B cell (primary cell): ENCODE data around the gene LRRC49. TPM values are rescaled to one million over a fixed set of nuclear protein-coding genes. Genes with fewer than 3 reads are reported as not detected.

Experiments used
- ATAC-seq: fragments of 200-7000 bp; cut with Tn5 transposase; one replicate; pipeline ENCODE4 v1.10.0; 2021; ENCODE audit warnings: low read depth, mild to moderate bottlenecking, moderate number of reproducible peaks, moderate library complexity
- CTCF ChIA-PET: fragments of 350-600 bp; sonication (Branson Sonifier 250); formaldehyde crosslinking; loops from one replicate; lab custom pipeline; 2021; ENCODE audit warnings: antibody characterized with exemption, inconsistent platforms; lab: Charles Lee
- POLR2A ChIA-PET: fragments of 350-600 bp; sonication (Branson Sonifier 250); formaldehyde crosslinking; loops from one replicate; lab custom pipeline; 2021; ENCODE audit warnings: antibody characterized with exemption; lab: Charles Lee
- DNase-seq: peaks from one replicate; pipeline ENCODE4 v3.0.0; 2013
- H2AFZ ChIP-seq: 2 replicates; pipeline ENCODE4 v1.6.1; 2012; ENCODE audit warnings: mild to moderate bottlenecking, low read depth, low read length; ENCODE audit not compliant: insufficient read depth, poor library complexity, severe bottlenecking
- H3K27ac ChIP-seq, 2 donors: 1 replicate in 1 of 2; 2 replicates in 1 of 2; pipeline ENCODE4 v1.5.1; 2012 to 2013; ENCODE audit warnings: low read length in 2 of 2, mild to moderate bottlenecking in 2 of 2, moderate library complexity in 1 of 2
- H3K27me3 ChIP-seq, 4 experiments: fragments of 200-600 bp in 1 of 4; sonication (generic) in 1 of 4; replicated peaks in 1 of 4; 1 replicate in 2 of 4; 2 replicates in 2 of 4; pipeline versions ENCODE4 v1.6.1 to v1.7.0; 2013 to 2016; ENCODE audit warnings: low read length in 3 of 4, mild to moderate bottlenecking in 2 of 4, mixed read lengths in 1 of 4, moderate library complexity in 1 of 4; ENCODE audit not compliant: insufficient read depth in 4 of 4, control insufficient read depth in 3 of 4; ENCODE audit errors: control extremely low read depth in 1 of 4
- H3K36me3 ChIP-seq, 2 experiments: replicated peaks in 1 of 2; 1 replicate in 1 of 2; 2 replicates in 1 of 2; pipeline versions ENCODE4 v1.6.1 to v1.7.1; 2013; ENCODE audit warnings: low read length in 1 of 2; ENCODE audit not compliant: insufficient read depth in 2 of 2, control insufficient read depth in 1 of 2; ENCODE audit errors: control extremely low read depth in 1 of 2, extremely low read depth in 1 of 2
- H3K4me1 ChIP-seq, 2 donors: fragments of 200-600 bp in 1 of 2; sonication (generic) in 1 of 2; 1 replicate in 1 of 2; 2 replicates in 1 of 2; pipeline versions ENCODE4 v1.5.1 to v1.6.1; 2013 to 2017; ENCODE audit warnings: low read length in 2 of 2; ENCODE audit not compliant: control insufficient read depth in 2 of 2, insufficient read depth in 2 of 2
- H3K4me2 ChIP-seq: replicated peaks from 2 replicates; pipeline ENCODE3; 2012; ENCODE audit warnings: mild to moderate bottlenecking, low read depth, low read length; ENCODE audit not compliant: poor library complexity, severe bottlenecking
- H3K4me3 ChIP-seq, 5 experiments: fragments of 200-600 bp in 1 of 5; sonication (generic) in 1 of 5; 1 replicate in 3 of 5; 2 replicates in 2 of 5; pipeline versions ENCODE4 v1.5.1 to v1.7.0; 2011 to 2016; ENCODE audit warnings: low read length in 4 of 5, mild to moderate bottlenecking in 4 of 5, low read depth in 2 of 5, control low read depth in 1 of 5, moderate library complexity in 1 of 5; ENCODE audit not compliant: insufficient read depth in 1 of 5; ENCODE audit errors: control extremely low read depth in 1 of 5, extremely low read depth in 1 of 5
- H3K79me2 ChIP-seq: fragments of 200-600 bp; sonication (generic); one replicate; pipeline ENCODE4 v1.6.0; 2016; ENCODE audit warnings: low read length; ENCODE audit not compliant: control insufficient read depth, insufficient read depth
- H3K9ac ChIP-seq: fragments of 200-600 bp; sonication (generic); 2 replicates; pipeline ENCODE4 v1.6.1; 2017; ENCODE audit warnings: mild to moderate bottlenecking, low read length, moderate library complexity
- H3K9me3 ChIP-seq, 3 donors: one replicate each; pipeline versions ENCODE4 v1.6.1 to v1.7.1; 2013; ENCODE audit warnings: low read length in 2 of 3; ENCODE audit not compliant: control insufficient read depth in 2 of 3, insufficient read depth in 1 of 3; ENCODE audit errors: control extremely low read depth in 1 of 3
- H4K20me1 ChIP-seq: 2 replicates; pipeline ENCODE4 v1.6.0; 2012; ENCODE audit warnings: mild to moderate bottlenecking, low read length; ENCODE audit not compliant: insufficient read depth, control insufficient read depth, poor library complexity, severe bottlenecking
- H3K27ac Mint-ChIP-seq: one replicate; pipeline ENCODE4 v1.8.0; 2021; ENCODE audit warnings: mixed read lengths
- H3K27me3 Mint-ChIP-seq: one replicate; pipeline ENCODE4 v1.8.0; 2021; ENCODE audit warnings: mixed read lengths
- H3K4me1 Mint-ChIP-seq: one replicate; pipeline ENCODE4 v1.8.0; 2021; ENCODE audit warnings: mixed read lengths
- H3K4me3 Mint-ChIP-seq: one replicate; pipeline ENCODE4 v1.8.0; 2021; ENCODE audit warnings: mixed read lengths
- H3K9me3 Mint-ChIP-seq: one replicate; pipeline ENCODE4 v1.8.0; 2022; ENCODE audit warnings: mixed read lengths; ENCODE audit not compliant: insufficient read depth
- CTCF ChIP-seq: fragments of 200-600 bp; IDR thresholded peaks from one replicate; pipeline ENCODE4 v1.8.0; 2022; ENCODE audit warnings: antibody characterized with exemption, mild to moderate bottlenecking
- EZH2 ChIP-seq: IDR thresholded peaks from 2 replicates; pipeline ENCODE4 v1.6.1; 2012; ENCODE audit warnings: borderline replicate concordance, low read depth, mild to moderate bottlenecking, moderate library complexity, low read length; ENCODE audit not compliant: insufficient read depth, poor library complexity, severe bottlenecking
- WGBS: methylation state at CpG from one replicate; pipeline ENCODE4 v1.1.5; 2013; ENCODE audit warnings: missing lambda C conversion rate; ENCODE audit not compliant: insufficient coverage; 5-methylcytosine and 5-hydroxymethylcytosine counted together
- intact Hi-C: fragments of 100-400 bp; cut with micrococcal nuclease; formaldehyde crosslinking; loops from one replicate; pipeline ENCODE4 v1.10.0; 2022
- polyA minus RNA-seq: library from RNA; depleted of rRNA, polyadenylated mRNA; stranded (reverse); fragments of >200 nt; gene quantifications from 2 replicates; pipeline ENCODE4 v1.2.3, GENCODE V29; 2012
- polyA plus RNA-seq: library from polyadenylated mRNA; depleted of rRNA; stranded (reverse); fragments of >200 nt; gene quantifications from 2 replicates; pipeline ENCODE4 v1.2.3, GENCODE V29; 2012
- total RNA-seq, 2 donors: library from RNA; stranded (reverse); fragments of 120-200 nt in 1 of 2; gene quantifications; 1 replicate in 1 of 2; 2 replicates in 1 of 2; pipeline versions ENCODE4 v1.2.3 to v1.2.4, GENCODE V29; 2013 to 2022

The LRRC49 gene
- total RNA-seq, result 0.49 and 1.4 TPM in 2 replicates
- 0.44 TPM for total RNA-seq (2013)
- polyA plus RNA-seq, result 0.22 TPM in 1 of 2 replicates, not detected in the other
- polyA minus RNA-seq, result not detected in 2 replicates

- intact Hi-C loops, result loop anchor here (10.0 kb wide), 1 partner anchor 607 kb away; no protein-coding TSS in a partner anchor
- H3K27me3 ChIP-seq, result peaks cover 0 to 14% (median 8%) of the 10 kb centered on the region in 4 experiments
- H4K20me1 ChIP-seq, result no peaks in the 10 kb centered on the region
- H3K9ac ChIP-seq, result peak within 1 kb of the TSS; percentile 68
- peaks cover 17 to 19% of the 10 kb centered on the region in 2 donors for H3K4me1 ChIP-seq
- peak within 1 kb of the TSS; percentile 61 to 90 (median 67) for H3K4me3 ChIP-seq
- POLR2A ChIA-PET, result interaction anchor here (1.0 kb wide), 1 partner anchor 1438 kb away, joined by 4 read pairs; no protein-coding TSS in a partner anchor
- WGBS, result 3% methylated on average over 52 of the region's 61 CpGs
- H2AFZ ChIP-seq, result peak within 1 kb of the TSS; percentile 85
- CTCF ChIA-PET, result no interaction called here
- peak within 1 kb of the TSS; percentile 69 for H3K27ac Mint-ChIP-seq
- H3K4me2 ChIP-seq, result peak within 1 kb of the TSS; percentile 91
- H3K9me3 Mint-ChIP-seq, result no peaks in the 10 kb centered on the region
- H3K27ac ChIP-seq, result peak within 1 kb of the TSS in 1 of 2 donors; percentile 6
- no peak for TF ChIP-seq CTCF
- no peak for TF ChIP-seq EZH2
- ATAC-seq (peak; percentile 68), DNase-seq (peak; percentile 69)
- peak within 1 kb of the TSS; percentile 90 for H3K4me3 Mint-ChIP-seq
- H3K9me3 ChIP-seq, result peaks cover 0 to 14% (median 0%) of the 10 kb centered on the region in 3 donors
- H3K4me1 Mint-ChIP-seq, result peaks cover 14% of the 10 kb centered on the region
- peaks cover 30% of the 10 kb centered on the region for H3K27me3 Mint-ChIP-seq
- no peaks in the 10 kb centered on the region for H3K36me3 ChIP-seq
- H3K79me2 ChIP-seq, result no peaks in the 10 kb centered on the region
Measured at GRCh38 chr15:70892002-70892911, at the start of gene LRRC49, which contains the start of gene THAP10. LRRC49 (plus strand) TSS chr15:70892826; CDS start chr15:70892895, 69 bp downstream. THAP10 (minus strand) TSS chr15:70892433; CDS start chr15:70892272, 161 bp downstream.
